T-helper 9 cell (primary cell): Measurements from ENCODE around the gene MFSD2A.
"Not testable (repeated sequence)": the region's sequence is repeated elsewhere in the genome, so short reads cannot be mapped to it uniquely, and the experiment has no call there.

Experiments used
- DNase-seq: peaks from one replicate; pipeline ENCODE4 v3.0.0-alpha.2; 2020

The MFSD2A gene

DNA sequence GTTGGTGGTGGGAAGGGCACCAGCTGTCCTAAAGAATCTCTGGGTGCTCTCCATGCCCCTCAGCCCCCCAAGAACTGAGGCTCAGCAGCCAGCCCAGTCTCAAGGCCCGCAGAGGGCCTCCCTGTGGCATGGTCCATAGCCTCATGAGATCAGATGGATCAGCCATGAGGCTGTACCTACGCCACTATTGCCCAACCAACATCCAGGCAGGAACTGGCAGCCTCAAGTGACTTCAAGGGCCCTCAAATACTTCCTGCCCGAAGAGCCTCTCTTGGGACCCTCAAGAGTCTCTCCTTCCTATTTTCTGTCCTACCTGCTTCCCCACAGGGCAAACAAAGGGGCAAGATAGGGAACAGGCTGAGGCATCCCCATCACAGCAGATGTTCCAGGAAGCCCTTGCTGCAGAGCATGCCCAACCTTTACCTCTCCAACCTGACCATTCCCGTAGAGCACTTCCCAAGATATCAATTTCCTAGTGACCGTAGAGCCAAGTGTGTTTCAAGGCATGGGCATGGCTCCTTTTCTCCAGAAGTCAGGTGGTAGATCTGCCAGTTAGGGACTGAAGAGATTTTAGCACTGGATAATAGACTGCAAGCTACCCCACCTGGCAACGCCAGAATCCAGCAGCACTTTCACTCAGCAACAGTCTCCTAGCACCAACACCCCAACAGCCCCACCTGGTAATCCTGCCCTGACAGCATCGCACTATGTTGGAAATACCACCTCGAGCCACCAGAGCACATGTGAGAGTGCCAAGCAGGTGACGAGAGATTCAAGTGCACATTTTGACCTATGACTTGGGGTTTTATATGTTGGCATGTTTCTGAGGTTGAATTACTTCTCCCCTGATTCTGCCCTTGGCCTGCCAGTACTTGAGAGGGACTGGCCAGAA, 13.7 kb upstream of the MFSD2A start:
- no peak for DNase-seq

DNA sequence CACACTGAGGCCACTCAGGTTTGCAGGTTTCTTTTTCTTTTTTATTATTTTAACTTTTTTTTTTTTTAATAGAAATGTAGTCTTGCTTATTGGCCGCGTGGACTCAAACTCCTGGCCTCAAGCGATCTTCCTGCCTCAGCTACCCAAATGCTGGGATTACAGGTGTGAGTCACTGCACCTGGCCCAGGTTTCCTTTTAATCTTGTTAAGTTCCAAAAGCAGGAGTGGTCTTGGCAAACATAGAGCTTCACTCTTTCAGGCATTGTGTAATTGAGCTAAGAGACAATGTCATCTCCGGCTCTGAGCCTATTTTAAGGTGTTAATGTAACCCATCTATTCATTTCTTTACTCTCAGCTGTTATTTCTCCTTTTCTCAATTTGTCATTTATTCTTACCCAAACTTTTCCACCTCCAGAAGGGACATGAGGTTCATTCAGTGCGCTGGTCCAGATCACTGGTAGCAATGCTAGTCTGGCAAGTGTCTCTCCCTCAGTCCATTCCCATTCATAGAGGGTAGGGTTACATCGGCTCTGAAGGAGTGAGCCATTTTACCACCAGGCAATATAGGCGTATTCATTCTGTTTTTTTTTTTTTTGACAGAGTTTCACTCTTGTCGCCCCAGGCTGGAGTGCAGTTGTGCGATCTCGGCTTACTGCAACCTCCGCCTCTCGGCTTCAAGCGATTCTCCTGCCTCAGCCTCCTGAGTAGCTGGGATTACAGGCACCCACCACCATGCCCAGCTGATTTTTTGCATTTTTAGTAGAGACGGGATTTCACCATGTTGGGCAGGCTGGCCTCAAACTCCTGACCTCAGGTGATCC, 11.3 kb upstream of the MFSD2A start:
- no peak for DNase-seq

DNA sequence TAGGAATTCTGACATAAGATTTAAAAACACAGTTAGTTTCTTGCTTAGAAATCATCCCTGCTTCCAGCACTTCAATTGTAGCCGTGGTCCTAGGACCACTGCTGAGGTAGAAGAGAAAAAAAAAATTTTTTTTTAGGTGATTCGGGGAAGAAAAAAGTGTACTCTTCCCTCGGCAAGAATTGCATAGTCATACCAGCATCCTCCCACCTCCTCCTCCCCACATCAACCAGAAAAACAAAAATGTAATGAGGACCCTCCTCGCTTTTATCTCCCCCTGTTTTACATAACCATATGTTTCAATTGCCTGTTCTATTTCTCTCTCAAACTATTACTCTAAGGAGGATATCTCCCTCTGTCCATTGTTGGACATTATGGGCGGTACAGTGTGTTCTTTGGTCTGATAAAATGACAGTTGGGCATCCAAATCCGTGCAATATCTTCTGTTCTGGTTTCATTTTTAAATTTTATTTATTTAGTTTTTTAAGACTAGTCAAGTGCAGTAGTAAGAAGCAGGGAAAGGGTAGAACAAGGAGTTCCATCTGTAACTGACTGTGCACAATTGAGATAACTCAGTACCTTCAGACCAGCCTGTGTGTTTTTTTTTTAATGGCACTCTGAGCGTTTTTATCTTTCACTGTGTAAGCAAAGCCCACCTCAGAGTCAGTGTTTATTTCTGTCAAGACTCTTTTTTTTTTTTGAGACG, 10.4 kb upstream of the MFSD2A start:
- DNase-seq, result no peak

DNA sequence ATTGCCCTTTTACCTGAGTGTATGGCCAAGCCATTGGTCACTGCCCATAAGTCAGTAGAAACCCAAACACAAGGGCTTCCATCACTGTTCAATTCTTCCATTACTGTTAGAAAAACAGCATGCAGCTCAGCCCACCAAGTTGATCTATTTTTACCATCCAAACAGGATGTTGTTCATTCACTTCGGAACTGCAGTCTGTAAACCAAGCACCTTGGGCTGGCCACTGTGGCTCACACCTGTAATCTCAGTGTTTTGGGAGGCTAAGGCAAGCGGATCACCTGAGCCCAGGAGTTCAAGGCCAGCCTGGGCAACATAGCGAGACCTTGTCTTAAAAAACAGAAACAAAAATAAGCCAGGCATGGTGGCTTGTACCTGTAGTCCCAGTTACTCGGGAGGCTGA, 8.7 kb upstream of the MFSD2A start:
- no peak for DNase-seq

DNA sequence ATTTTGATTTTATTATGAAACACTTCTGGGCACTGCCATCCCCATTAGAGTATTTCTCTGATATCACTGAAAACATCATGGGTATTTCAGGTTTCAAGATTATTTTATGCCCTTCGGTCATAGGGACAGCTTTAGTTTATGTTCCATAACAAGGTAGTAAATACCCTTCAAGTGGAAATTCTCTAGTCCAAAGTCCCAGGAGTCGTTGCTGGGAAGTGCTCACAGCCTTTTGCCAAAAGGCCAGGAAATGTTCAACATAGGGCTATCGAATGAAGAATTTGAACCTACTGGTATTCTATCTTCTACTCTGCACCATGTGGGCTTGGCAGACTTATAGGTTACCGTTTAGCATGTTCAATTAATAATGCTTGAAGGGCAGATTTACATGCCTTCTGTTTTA, 7.7 kb upstream of the MFSD2A start:
- no peak for DNase-seq

DNA sequence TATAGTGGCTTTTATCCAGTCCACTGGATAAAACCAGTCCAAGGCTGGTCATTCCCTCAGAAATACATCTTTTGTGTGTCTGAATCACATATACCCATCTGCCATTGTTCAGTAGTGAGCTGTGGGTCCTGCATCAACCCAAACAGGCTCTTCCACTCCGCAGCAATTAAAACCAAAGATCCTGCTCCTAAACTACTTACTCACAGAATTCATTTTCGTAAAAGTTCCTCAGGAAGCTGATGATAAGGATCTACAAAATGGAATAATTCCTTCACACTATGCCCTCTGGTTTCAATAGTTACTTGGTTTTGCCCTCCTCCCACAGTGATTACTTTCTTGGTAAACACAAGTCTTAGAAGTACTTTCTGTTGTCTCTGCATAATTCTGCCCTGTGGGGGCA, 5.1 kb upstream of the MFSD2A start:
- DNase-seq, result no peak

DNA sequence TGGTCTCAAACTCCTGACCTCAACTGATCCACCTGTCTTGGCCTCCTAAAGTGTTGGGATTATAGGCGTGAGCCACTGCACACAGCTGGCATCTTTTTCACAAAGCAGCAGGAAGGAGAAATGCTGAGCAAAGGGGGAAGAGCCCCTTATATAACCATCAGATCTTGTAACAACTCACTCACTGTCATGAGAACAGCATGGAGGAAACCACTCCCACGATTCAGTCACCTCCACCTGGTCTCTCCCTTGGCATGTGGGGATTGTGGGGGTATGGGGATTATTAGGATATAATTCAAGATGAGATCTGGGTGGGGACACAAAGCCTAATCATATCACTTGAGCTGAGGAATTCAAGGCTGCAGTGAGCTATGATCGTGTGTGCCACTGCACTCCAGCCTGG, 3.0 kb upstream of the MFSD2A start:
- DNase-seq, result no peak

DNA sequence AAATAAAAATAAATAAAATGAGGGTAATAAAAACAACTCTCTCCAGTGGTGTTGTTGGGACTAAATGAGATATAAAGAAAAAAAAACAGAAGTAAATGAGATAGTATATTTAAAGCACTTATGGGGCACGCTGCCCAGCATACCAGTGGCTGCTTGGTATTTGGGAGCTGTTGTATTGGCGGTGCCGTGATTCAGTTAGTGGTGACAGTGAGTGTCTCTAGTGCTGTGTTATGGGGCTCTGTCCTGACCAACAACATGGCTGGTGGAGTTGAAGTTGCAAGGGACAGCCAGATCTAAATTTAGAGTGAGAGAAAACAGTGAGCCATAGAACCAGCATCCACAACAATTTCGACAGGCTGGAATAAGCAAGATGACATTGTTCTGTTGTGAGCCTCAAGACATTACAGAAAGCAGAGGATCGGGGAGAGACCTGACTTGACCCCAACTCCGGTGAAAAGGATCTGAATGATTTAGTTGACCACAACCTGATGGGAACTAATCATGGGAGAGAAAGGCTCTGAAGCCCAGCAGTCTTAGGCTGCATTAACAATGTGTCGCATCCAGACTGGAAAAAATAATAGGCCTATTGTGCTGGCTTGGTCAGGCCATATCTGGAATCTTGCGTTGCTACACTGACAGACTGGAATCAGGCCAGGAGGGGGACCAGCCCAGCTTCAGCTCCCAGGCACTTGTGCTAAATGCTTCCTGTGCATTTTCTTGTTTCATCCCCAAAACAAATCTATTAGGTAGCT, 2.4 kb upstream of the MFSD2A start:
- DNase-seq, result no peak

DNA sequence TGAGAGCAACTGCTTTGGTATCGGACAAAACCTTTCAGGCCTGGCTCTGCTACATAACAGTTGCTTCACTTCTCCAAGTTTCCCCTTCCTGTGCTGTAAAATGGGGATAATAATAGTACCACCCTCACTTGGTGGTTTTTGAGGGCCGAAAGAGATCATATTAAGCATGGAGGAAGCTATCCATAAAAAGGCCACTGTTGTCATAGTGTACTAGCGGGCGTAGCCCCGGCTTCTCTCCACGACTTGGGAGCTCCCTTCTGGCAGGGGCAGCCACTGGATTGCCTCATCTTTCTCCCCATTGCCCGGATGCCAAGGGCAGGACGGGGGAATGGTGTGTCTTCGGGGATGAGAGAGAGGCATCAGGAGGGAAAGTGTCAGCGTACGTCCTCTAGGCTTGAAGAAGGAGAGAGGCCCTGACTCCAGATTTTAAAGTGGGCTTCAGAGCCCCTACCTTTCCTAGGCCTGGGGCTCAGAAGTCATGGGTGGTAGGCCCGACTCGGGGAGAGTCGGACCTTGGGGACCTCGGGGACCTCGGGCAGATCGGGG, 548 bp upstream of the MFSD2A start:
- no peak for DNase-seq

DNA sequence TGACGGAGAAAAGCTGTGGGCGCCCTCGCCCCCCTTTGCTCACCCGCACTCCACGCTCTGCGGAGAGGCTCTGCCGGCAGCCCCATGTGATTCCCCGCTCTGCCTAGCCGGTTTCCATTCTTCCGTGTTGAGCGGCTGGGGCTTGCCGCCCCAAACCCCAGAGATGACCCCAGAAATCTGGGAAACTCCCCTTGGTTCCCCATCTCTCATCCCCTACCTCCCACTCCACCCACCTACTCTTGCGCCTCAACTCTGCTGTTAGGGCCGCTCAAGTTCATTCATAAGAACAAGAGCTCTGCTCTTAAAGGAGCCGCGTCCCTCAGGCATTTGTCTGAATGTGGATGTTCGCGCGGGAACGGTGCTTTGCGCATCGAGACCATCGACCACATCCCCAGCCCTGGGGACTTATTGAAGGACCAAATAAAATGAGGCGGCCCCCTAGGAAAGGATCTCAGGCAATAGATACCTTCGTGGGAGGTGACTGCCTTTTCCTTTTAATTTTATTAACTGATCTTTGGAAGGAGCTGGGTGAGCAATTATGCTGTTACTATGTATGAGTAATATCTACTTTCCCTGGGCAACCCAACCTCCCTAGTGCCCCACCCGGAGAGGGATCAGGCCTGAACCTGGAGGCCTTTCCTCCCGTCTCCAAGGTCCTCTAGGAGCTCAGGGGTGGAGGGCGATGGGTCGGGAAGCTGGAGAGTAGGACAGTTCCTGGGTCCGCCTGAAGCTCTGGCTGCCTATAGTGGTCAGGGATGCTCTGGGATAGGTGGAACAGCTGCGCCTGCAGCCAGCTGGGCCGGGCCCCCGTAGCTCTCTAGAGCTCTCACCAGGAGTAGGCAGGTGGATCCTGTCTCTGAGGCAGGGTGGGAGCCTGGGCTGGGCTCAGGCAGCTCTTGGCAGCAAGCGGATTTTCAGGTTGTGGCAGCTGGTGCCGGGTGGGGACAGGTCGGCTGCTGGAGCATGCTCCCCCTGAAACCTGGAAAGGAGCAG, 898 bp downstream of the MFSD2A start:
- DNase-seq, result peak; percentile 10

DNA sequence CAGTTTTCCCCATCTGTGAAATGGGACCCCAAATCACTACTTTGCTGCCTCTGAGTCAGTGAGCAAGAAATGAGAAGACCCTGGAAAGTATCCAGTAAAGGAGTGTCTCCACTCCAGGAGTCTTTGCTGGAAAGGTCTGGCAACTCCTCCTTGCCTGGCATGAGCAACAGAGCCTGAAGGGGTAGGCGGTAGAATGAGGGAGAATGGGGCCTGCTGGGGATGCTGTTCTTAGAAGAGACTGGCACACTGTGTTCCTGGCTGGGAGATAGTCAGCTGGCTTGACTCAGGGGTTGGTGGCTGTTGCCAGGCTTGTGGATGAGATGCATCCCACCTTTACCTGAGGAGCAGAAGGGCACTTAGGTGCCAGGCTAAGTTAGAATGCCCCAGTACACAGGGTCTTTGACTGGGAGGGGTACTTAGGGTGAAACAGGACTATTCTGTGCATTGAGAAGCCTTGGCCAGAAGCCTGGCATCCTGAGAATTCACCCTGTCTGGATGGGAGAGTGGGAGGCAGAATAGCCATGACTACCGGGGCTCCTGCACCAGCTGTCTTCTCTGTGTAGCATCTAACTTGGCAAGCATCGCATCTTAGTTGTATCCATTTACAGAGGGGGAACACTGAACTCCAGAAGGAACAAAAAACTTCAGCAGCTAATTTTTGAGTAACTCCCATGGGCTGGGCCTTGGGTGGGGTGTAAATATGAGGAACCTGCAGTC, 2.5 kb downstream of the MFSD2A start:
- no peak for DNase-seq

DNA sequence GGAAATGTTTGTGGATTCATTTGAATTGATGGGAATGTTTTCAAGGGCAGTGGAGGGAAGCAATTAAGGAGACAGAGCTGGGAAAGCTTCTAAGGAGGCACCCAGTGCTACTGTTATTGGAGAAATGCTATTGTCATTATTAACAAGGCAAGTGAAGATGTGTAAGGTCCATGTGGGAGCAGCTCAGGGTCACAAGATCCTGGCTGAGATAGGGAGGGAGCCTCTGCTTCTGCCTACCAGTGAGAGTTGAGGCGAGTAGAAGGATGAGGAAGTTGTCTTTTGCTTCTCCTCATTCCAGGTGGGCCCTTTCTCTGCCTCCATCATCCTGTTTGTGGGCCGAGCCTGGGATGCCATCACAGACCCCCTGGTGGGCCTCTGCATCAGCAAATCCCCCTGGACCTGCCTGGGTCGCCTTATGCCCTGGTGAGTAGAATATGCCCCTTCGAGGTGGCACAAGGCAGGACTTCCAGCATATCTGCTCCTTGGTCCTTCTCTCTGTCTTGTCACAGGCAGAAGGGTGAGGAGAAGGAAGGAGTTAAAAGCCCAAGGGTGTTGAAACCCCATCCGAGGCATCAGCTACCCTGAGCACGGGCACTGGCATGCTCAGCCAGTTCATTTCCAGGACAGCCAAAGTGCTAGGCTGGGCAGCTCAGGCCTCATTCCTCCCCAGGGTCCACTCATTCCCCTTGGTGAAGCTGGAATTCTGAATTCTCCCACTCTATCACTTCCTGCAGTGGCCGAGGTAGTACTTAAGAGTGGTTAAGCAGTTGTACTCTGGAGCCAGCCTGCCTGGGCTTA, 3.7 kb downstream of the MFSD2A start:
- DNase-seq, result no peak

DNA sequence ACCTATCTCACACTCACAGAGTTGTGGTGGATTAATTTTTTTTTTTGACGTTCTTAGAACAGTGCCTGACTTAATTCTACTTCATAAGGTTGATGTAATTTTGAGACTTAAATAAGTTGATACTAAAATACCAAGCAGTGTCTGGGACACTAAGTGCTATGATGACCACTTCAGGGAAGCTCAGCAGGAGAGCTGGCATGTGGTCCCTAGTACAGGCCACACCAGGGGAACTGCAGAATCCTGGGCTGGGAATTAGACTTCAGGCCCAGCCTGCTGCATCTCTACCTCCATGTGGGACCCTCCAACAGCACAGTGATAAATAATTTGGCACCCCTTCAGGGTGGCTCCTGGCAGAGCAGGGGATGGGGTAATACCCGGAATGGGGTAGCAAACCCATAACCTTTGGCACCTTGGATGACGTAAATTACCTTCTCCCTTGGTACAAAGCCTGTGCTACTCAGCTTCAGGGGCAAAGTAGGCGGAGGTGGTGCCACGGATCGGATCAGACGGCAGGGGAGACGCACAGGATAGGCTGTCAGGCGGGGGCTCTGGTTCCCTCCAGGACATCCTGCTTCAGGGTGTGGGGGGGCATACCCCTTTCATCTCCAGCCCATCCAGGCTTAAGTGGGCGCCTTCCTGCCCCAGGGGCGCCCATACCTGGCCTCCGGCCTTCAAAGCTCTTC, 4.8 kb downstream of the MFSD2A start:
- DNase-seq, result no peak

DNA sequence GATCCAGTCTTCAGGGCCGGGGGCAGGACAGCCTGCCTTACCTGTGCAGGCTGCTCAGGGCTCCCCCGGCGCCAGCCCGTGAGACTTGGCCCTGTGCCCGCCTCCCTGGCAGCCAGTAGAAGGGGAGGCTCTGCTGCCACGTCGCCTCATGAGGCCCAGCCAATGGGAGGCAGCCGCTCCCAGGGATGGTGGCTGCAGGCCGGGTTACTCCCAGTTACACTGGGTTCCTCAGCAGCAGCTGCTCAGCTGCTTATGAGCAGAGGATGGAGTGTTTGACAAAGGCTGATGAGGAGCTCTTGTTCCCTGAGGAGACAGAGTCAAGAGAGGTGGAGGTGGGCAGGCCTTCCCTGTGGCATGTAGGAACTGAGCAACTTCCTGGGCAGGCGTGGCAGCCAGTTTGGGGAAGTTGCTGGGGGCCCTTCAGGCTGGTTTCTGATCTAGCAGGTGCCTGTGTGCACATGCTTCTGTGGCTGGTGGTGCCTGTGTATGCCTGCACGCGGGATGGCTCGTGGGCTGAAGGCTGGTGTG, 5.5 kb downstream of the MFSD2A start:
- DNase-seq, result no peak

DNA sequence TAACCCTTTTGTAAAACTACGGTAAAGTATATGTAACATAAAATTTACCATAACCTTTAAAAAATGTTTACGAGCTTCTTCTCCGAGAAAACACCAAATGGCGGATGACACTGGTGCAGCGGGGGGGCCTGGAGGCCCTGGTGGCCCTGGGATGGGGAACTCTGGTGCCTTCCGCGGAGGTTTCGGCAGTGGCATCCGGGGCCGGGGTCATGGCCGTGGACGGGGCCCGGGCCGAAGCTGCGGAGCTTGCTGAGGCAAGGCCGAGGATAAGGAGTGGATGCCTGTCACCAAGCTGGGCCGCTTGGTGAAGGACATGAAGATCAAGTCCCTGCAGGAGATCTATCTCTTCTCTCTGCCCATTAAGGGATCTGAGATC, 7.5 kb downstream of the MFSD2A start:
- DNase-seq, result no peak

DNA sequence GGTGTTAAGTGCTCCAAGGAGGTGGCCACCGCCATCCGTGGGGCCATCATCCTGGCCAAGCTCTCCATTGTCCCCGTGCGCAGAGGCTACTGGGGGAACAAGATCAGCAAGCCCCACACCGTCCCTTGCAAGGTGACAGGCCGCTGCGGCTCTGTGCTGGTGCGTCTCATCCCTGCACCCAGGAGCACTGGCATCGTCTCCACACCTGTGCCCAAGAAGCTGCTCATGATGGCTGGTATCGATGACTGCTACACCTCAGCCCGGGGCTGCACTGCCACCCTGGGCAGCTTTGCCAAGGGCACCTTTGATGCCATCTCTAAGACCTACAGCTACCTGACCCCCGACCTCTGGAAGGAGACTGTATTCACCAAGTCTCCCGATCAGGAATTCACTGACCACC, 8.0 kb downstream of the MFSD2A start:
- DNase-seq, result not testable (repeated sequence)

DNA sequence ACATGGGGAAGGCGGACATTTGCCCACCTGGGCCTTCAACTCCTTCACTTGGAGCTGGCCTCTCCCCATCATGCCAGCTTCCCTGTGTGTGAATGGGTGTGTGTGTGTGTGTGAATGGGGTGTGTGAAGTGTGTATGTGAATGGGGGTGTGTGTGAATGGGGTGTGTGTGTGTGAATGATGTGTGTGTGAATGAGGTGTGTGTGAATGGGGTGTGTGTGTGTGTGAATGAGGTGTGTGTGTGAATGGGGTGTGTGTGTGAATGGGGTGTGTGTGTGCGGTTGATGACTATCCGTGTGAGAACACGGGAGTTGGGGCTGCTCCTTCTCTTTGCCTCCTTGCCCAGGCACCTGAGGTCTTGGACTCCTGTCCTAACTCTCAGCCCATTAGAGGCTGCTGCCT, 9.6 kb downstream of the MFSD2A start:
- DNase-seq, result no peak

DNA sequence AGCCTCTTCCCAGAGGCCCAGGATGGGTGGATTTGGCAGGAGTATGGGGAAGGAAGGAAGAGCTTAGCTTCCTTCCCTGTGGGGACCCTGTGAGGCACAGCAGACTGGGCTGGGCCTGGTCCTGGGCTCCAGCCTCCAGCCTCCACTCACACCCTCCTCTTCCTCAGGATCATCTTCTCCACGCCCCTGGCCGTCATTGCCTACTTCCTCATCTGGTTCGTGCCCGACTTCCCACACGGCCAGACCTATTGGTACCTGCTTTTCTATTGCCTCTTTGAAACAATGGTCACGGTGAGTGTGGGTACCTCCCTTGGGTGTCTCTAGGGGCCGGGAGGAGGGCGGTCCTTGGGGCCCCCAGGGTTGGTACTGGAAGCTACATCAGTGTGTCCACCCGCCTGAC, 10.1 kb downstream of the MFSD2A start:
- no peak for DNase-seq

DNA sequence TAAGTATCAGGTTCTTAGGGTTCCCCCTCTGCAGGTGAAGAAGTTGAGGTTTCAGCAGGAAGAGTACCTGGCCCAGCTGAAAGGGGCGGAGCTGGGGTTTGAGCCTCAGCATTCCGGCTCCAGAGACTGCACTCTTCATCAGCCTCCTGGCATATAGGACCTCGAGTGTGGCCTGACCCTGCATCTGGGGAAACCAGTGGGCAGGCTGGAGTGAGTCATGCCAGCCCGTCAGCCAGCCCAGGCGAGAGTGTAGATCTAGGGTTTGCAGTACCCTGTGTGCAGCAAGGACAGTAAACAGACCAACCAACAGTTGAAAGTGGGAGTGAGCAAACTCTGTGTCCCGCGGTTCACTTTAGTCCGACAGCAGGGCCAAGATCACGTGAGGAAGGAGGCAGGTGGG, 14.1 kb downstream of the MFSD2A start:
- no peak for DNase-seq
